PC-9 (cell line): ENCODE data around the gene USF3.
"Not testable (repeated sequence)": the region's sequence is repeated elsewhere in the genome, so short reads cannot be mapped to it uniquely, and the experiment has no call there.

Source experiments
- CTCF ChIP-seq: fragments of 200-600 bp; sonication (generic); conservative IDR thresholded peaks from 2 replicates; pipeline ENCODE4 v1.6.1; 2017; ENCODE audit warnings: mixed run types, antibody characterized with exemption, mild to moderate bottlenecking, moderate library complexity
- EZH2 ChIP-seq: fragments of 200-600 bp; sonication (generic); IDR thresholded peaks from 2 replicates; pipeline ENCODE4 v1.8.0; 2017; ENCODE audit warnings: antibody characterized with exemption, low read depth

- not testable (repeated sequence) for TF ChIP-seq EZH2, CTCF
Observed at GRCh38 chr3:113636034-113636433, 60.4 kb downstream of the USF3 start.
